ENCODE data around the gene ZSCAN5B.

DNA sequence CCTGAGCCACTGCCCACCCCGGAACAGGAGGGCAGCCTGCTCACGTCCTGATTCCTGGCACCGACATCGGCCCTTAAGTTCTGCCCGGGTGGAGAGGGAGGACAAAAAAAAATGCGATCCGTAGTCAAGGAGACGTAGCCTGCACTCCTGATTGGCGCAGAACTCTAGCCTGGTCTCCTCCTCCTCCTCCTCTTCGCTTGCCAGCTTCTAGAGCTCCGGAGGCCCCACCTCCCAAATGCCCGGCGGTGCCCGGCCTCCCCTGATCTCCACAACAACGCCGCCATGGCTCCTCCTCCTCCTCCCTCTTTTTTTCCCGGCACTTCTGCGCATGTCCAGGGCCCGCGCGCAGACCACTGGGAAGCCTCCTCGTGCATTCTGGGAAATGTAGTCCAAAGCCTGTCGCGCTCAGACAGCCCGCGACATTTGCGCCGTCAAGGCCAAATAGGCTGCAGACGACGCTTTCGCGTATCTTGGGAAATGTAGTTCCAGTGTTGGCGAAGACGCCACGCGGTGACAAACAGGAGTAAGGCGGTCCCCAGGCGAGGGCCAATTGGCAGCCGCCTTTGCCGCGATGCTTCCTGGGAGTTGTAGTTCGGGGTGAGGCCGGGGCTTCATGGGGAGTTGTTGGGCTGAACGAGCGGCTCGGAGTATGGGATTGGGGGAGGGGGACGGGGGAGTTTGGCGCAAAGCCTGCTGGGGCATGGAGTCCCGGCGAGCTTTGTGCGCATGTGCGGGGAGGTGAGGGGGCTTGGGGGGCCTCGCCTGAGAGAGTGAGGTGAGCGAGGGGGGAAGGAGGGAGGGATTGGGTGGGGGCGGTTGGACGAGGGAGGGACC is 56.8 kb downstream of the ZSCAN5B start, which contains the start of gene ZNF444:
- TF ChIP-seq, protein P1, sequence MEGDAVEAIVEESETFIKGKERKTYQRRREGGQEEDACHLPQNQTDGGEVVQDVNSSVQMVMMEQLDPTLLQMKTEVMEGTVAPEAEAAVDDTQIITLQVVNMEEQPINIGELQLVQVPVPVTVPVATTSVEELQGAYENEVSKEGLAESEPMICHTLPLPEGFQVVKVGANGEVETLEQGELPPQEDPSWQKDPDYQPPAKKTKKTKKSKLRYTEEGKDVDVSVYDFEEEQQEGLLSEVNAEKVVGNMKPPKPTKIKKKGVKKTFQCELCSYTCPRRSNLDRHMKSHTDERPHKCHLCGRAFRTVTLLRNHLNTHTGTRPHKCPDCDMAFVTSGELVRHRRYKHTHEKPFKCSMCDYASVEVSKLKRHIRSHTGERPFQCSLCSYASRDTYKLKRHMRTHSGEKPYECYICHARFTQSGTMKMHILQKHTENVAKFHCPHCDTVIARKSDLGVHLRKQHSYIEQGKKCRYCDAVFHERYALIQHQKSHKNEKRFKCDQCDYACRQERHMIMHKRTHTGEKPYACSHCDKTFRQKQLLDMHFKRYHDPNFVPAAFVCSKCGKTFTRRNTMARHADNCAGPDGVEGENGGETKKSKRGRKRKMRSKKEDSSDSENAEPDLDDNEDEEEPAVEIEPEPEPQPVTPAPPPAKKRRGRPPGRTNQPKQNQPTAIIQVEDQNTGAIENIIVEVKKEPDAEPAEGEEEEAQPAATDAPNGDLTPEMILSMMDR (IDR thresholded peaks at IDR 0.05) = no peak
- TF ChIP-seq, protein P2, sequence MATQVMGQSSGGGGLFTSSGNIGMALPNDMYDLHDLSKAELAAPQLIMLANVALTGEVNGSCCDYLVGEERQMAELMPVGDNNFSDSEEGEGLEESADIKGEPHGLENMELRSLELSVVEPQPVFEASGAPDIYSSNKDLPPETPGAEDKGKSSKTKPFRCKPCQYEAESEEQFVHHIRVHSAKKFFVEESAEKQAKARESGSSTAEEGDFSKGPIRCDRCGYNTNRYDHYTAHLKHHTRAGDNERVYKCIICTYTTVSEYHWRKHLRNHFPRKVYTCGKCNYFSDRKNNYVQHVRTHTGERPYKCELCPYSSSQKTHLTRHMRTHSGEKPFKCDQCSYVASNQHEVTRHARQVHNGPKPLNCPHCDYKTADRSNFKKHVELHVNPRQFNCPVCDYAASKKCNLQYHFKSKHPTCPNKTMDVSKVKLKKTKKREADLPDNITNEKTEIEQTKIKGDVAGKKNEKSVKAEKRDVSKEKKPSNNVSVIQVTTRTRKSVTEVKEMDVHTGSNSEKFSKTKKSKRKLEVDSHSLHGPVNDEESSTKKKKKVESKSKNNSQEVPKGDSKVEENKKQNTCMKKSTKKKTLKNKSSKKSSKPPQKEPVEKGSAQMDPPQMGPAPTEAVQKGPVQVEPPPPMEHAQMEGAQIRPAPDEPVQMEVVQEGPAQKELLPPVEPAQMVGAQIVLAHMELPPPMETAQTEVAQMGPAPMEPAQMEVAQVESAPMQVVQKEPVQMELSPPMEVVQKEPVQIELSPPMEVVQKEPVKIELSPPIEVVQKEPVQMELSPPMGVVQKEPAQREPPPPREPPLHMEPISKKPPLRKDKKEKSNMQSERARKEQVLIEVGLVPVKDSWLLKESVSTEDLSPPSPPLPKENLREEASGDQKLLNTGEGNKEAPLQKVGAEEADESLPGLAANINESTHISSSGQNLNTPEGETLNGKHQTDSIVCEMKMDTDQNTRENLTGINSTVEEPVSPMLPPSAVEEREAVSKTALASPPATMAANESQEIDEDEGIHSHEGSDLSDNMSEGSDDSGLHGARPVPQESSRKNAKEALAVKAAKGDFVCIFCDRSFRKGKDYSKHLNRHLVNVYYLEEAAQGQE (IDR thresholded peaks at IDR 0.05; ENCODE audit: insufficient read depth in 1 of 2, low read depth in 2 of 2, low read length in 1 of 2) = peak in 1 of 2 experiments; percentile 66; a peak in 1 of 4 replicates
- TF ChIP-seq TCF7L2 (IDR thresholded peaks at IDR 0.05; ENCODE audit: low read depth, low read length) = peak; percentile 41; the same call in 1 of the 2 replicates
